Camera-type eye (tissue), 1 donor: ENCODE measurements around the gene VGF. TPM values are rescaled to one million over a fixed set of nuclear protein-coding genes. Genes with fewer than 3 reads are reported as not detected.

Experiments used
- total RNA-seq: library from RNA; depleted of rRNA; stranded (reverse); fragments of >200 nt; gene quantifications from one replicate; pipeline ENCODE4 v1.2.3, GENCODE V29; 2014

The VGF gene
- 2.2 TPM for total RNA-seq

GRCh38 chr7:101165075-101165957, at the start of gene VGF:
Gene VGF (minus strand): TSS chr7:101165569. CDS start chr7:101164843, 726 bp downstream.

GRCh38 chr7:101200862-101201599, 35.7 kb upstream of the VGF start, which contains the start of gene MOGAT3:
Gene MOGAT3 (minus strand): TSS chr7:101201036. CDS start chr7:101200854, 182 bp downstream.

GRCh38 chr7:101180130-101180755, 14.9 kb upstream of the VGF start, which contains the start of gene NAT16:
Gene NAT16 (minus strand): TSS chr7:101180293. CDS start chr7:101174807, 5,486 bp downstream.

GRCh38 chr7:101153969-101154692, 11.2 kb downstream of the VGF start, which contains the start of gene AP1S1:
Gene AP1S1 (plus strand): TSS chr7:101154476. CDS start chr7:101154515, 39 bp downstream.

GRCh38 chr7:101126651-101127459, 38.5 kb downstream of the VGF start, which contains the start of gene SERPINE1:
Gene SERPINE1 (plus strand): TSS chr7:101127104. CDS start chr7:101128394, 1,290 bp downstream.

Other genes with a start within 250 kb of the VGF start
- gene MUC3A, start 216.0 kb downstream of the VGF start, total RNA-seq, result not detected
- not detected for gene MUC12, start 196.0 kb downstream of the VGF start, total RNA-seq
- not detected for gene MUC17, start 145.5 kb downstream of the VGF start, total RNA-seq
- gene TRIM56, start 80.1 kb downstream of the VGF start, total RNA-seq, result 13.4 TPM
- gene SERPINE1, start 38.5 kb downstream of the VGF start, total RNA-seq, result 6.8 TPM
- gene AP1S1, start 11.1 kb downstream of the VGF start, total RNA-seq, result 32.5 TPM
- 0.82 TPM for gene NAT16, start 14.7 kb upstream of the VGF start, total RNA-seq
- not detected for gene MOGAT3, start 35.5 kb upstream of the VGF start, total RNA-seq
- gene PLOD3, start 52.0 kb upstream of the VGF start, total RNA-seq, result 26.4 TPM
- 52.2 TPM for gene ZNHIT1, start 52.6 kb upstream of the VGF start, total RNA-seq
- gene CLDN15, start 72.2 kb upstream of the VGF start, total RNA-seq, result 5.8 TPM
- 133 TPM for gene FIS1, start 79.5 kb upstream of the VGF start, total RNA-seq
- gene IFT22, start 156.2 kb upstream of the VGF start, total RNA-seq, result 41.7 TPM
- 6.9 TPM for gene COL26A1, start 197.3 kb upstream of the VGF start, total RNA-seq